Fibroblast of lung (primary cell): ENCODE measurements around the gene TCF12. TPM values are rescaled to one million over a fixed set of nuclear protein-coding genes. Genes with fewer than 3 reads are reported as not detected.

Experiments
- DNase-seq, 2 donors: peaks; one replicate each; pipeline versions ENCODE4 v3.0.0 to v3.0.0-alpha.2; 2010; ENCODE audit warnings: low read depth in 2 of 2
- H2AFZ ChIP-seq: 2 replicates; pipeline ENCODE4 v1.5.1; 2012; ENCODE audit warnings: low read length, control low read depth, inconsistent platforms
- H3K27ac ChIP-seq: 2 replicates; pipeline ENCODE4 v1.5.1; 2011; ENCODE audit warnings: low read length, control low read depth; ENCODE audit not compliant: insufficient read depth
- H3K27me3 ChIP-seq: 2 replicates; pipeline ENCODE4 v1.5.1; 2011; ENCODE audit warnings: mild to moderate bottlenecking, low read length; ENCODE audit not compliant: control insufficient read depth, insufficient read depth
- H3K36me3 ChIP-seq: 2 replicates; pipeline ENCODE4 v1.5.1; 2011; ENCODE audit warnings: low read length; ENCODE audit not compliant: control insufficient read depth, insufficient read depth
- H3K4me1 ChIP-seq: 2 replicates; pipeline ENCODE4 v1.5.1; 2011; ENCODE audit warnings: low read length; ENCODE audit not compliant: control insufficient read depth, insufficient read depth; ENCODE audit errors: extremely low read depth
- H3K4me2 ChIP-seq: 2 replicates; pipeline ENCODE4 v1.5.1; 2011; ENCODE audit warnings: low read length, control low read depth; ENCODE audit not compliant: insufficient read depth; ENCODE audit errors: extremely low read depth
- H3K4me3 ChIP-seq, 4 experiments: fragments of 200-600 bp in 1 of 4; sonication (generic) in 1 of 4; replicated peaks in 1 of 4; 2 replicates each; pipeline ENCODE4 v1.5.1; 2011 to 2016; ENCODE audit warnings: low read length in 4 of 4, low read depth in 3 of 4, mild to moderate bottlenecking in 3 of 4, control low read depth in 2 of 4, inconsistent platforms in 1 of 4, mixed read lengths in 1 of 4; ENCODE audit not compliant: insufficient read depth in 1 of 4; ENCODE audit errors: control extremely low read depth in 1 of 4
- H3K79me2 ChIP-seq: 2 replicates; pipeline ENCODE4 v1.5.1; 2012; ENCODE audit warnings: mild to moderate bottlenecking, low read length, inconsistent platforms; ENCODE audit not compliant: control insufficient read depth, insufficient read depth
- H3K9ac ChIP-seq: 2 replicates; pipeline ENCODE4 v1.5.1; 2011; ENCODE audit warnings: mild to moderate bottlenecking, low read length, control low read depth; ENCODE audit not compliant: insufficient read depth
- H3K9me3 ChIP-seq: 2 replicates; pipeline ENCODE4 v1.5.1; 2012; ENCODE audit warnings: low read depth, low read length; ENCODE audit not compliant: control insufficient read depth, insufficient read depth
- H4K20me1 ChIP-seq: 2 replicates; pipeline ENCODE4 v1.5.1; 2011; ENCODE audit warnings: low read length; ENCODE audit not compliant: control insufficient read depth, insufficient read depth; ENCODE audit errors: extremely low read depth
- CTCF ChIP-seq, 2 donors: IDR thresholded peaks in 1 of 2; conservative IDR thresholded peaks in 1 of 2; 1 replicate in 1 of 2; 2 replicates in 1 of 2; pipeline ENCODE4 v1.5.1; 2011 to 2012; ENCODE audit warnings: low read length in 2 of 2, control low read depth in 1 of 2, inconsistent platforms in 1 of 2, low read depth in 1 of 2, mild to moderate bottlenecking in 1 of 2
- EZH2 ChIP-seq: IDR thresholded peaks from 2 replicates; pipeline ENCODE4 v1.5.1; 2012; ENCODE audit warnings: low read length, control low read depth, mild to moderate bottlenecking; ENCODE audit errors: missing control alignments
- polyA plus RNA-seq, 2 donors: library from polyadenylated mRNA; depleted of rRNA in 1 of 2; stranded (reverse) in 1 of 2; unstranded in 1 of 2; fragments of >200 nt; gene quantifications; 2 replicates each; pipeline ENCODE4 v1.2.1, GENCODE V29; 2011 to 2012; ENCODE audit warnings: missing spikeins in 1 of 2
- total RNA-seq: library from RNA; depleted of rRNA; stranded (reverse); fragments of >200 nt; gene quantifications from 2 replicates; pipeline ENCODE4 v1.2.1, GENCODE V29; 2014

Gene TCF12
- total and polyA plus RNA-seq, 2 donors (not counting 1 experiment from before 2014, with no cell fraction given), result 105 to 232 TPM

GRCh38 chr15:57320631-57321220, 402.3 kb downstream of the TCF12 start:
- DNase-seq, result peak; percentile 45 to 82
- Histone ChIP-seq H3K79me2 (no peaks in the 10 kb centered on the region), H3K27me3 (no peaks in the 10 kb centered on the region), H3K4me2 (peak overlapping the region; percentile 23), H3K27ac (peak overlapping the region; percentile 56), H3K9ac (no peak overlapping the region), H4K20me1 (no peaks in the 10 kb centered on the region), H3K36me3 (no peaks in the 10 kb centered on the region), H3K4me3 (no peak overlapping the region), H3K9me3 (no peaks in the 10 kb centered on the region), H3K4me1 (peaks cover 2% of the 10 kb centered on the region), H2AFZ (peak overlapping the region; percentile 87)
- TF ChIP-seq EZH2 (no peak), CTCF (conservative IDR thresholded peaks at IDR 0.05 in 1 of 2, IDR thresholded peaks at IDR 0.05 in 1 of 2; ENCODE audit: low read depth in 1 of 2, low read length in 2 of 2) (no peak)

GRCh38 chr15:57321485-57321884, 403.0 kb downstream of the TCF12 start:
- no peak for DNase-seq
- Histone ChIP-seq H4K20me1 (no peaks in the 10 kb centered on the region), H2AFZ (no peak overlapping the region), H3K9me3 (no peaks in the 10 kb centered on the region), H3K4me1 (peaks cover 2% of the 10 kb centered on the region), H3K9ac (no peak overlapping the region), H3K36me3 (no peaks in the 10 kb centered on the region), H3K4me2 (no peak overlapping the region), H3K27ac (no peak overlapping the region), H3K4me3 (no peak overlapping the region), H3K27me3 (no peaks in the 10 kb centered on the region), H3K79me2 (no peaks in the 10 kb centered on the region)
- TF ChIP-seq EZH2 (no peak), CTCF (conservative IDR thresholded peaks at IDR 0.05 in 1 of 2, IDR thresholded peaks at IDR 0.05 in 1 of 2; ENCODE audit: low read depth in 1 of 2, low read length in 2 of 2) (no peak)

- H3K9me3 ChIP-seq, result no peaks in the 10 kb centered on the region
- H3K9ac ChIP-seq, result no peak overlapping the region
- TF ChIP-seq CTCF (conservative IDR thresholded peaks at IDR 0.05 in 1 of 2, IDR thresholded peaks at IDR 0.05 in 1 of 2; ENCODE audit: low read depth in 1 of 2, low read length in 2 of 2) (no peak), EZH2 (no peak)
- H3K79me2 ChIP-seq, result no peaks in the 10 kb centered on the region
- H3K27me3 ChIP-seq, result no peaks in the 10 kb centered on the region
- no peak overlapping the region for H3K4me2 ChIP-seq
- no peak overlapping the region for H3K27ac ChIP-seq
- H4K20me1 ChIP-seq, result no peaks in the 10 kb centered on the region
- no peak overlapping the region for H3K4me3 ChIP-seq
- H3K36me3 ChIP-seq, result no peaks in the 10 kb centered on the region
- peaks cover 4% of the 10 kb centered on the region for H3K4me1 ChIP-seq
- H2AFZ ChIP-seq, result no peak overlapping the region
- no peak for DNase-seq
Measured at GRCh38 chr15:57321973-57322601, 403.6 kb downstream of the TCF12 start.
